MM.1S (cell line): ENCODE data around the gene SERPINE2.

ENCODE experiments used
- EZH2phosphoT487 ChIP-seq: fragments of 300-600 bp; sonication (generic); IDR thresholded peaks from 2 replicates; pipeline ENCODE4 v1.6.1; 2018; ENCODE audit warnings: antibody characterized with exemption, low read length
- TF ChIP-seq, protein P1 (sequence below): fragments of 300-600 bp; sonication (generic); IDR thresholded peaks from 2 replicates; pipeline ENCODE4 v1.5.1; 2016; ENCODE audit warnings: antibody characterized with exemption, low read length, mixed read lengths

DNA sequence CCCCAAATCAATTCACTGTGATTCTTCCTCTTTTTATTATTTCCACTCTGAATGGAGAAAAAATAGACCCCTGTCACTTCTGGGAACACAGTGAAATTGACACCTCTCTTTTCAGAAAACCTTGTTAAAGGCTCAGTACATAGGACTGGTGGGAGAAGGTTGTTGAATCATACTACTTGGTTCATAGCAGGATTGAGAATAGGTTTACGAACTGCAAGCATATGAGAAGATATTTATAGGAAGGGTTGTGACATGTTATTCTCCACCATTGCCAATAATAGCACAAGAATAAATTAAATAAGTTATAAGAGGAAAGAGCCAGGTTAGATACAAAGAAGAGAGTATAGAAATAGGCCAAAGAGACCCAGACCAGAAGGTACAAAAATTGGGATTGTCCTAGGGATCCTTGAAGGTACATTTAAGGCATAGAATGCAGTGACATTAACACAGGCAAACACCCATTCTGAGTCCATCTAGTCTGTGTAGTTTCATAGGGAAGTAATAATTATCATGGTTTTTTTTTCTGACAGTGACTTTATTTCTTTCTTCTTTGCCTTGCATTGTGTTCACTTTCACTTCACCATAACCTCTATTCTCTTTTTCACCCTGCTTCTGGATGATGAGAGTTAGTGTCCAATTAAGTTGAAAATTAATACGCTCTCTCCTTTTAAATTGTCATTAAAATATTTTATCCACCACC is 21.8 kb upstream of the SERPINE2 start:
- TF ChIP-seq, protein P1, sequence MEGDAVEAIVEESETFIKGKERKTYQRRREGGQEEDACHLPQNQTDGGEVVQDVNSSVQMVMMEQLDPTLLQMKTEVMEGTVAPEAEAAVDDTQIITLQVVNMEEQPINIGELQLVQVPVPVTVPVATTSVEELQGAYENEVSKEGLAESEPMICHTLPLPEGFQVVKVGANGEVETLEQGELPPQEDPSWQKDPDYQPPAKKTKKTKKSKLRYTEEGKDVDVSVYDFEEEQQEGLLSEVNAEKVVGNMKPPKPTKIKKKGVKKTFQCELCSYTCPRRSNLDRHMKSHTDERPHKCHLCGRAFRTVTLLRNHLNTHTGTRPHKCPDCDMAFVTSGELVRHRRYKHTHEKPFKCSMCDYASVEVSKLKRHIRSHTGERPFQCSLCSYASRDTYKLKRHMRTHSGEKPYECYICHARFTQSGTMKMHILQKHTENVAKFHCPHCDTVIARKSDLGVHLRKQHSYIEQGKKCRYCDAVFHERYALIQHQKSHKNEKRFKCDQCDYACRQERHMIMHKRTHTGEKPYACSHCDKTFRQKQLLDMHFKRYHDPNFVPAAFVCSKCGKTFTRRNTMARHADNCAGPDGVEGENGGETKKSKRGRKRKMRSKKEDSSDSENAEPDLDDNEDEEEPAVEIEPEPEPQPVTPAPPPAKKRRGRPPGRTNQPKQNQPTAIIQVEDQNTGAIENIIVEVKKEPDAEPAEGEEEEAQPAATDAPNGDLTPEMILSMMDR, result no peak
- no peak for TF ChIP-seq EZH2phosphoT487
